ENCODE data around the gene UNC79. TPM values are rescaled to one million over a fixed set of nuclear protein-coding genes. Genes with fewer than 3 reads are reported as not detected.

The UNC79 gene
- total and polyA plus RNA-seq, 2 experiments from 2014 or later, result 0.15 to 0.20 TPM

DNA sequence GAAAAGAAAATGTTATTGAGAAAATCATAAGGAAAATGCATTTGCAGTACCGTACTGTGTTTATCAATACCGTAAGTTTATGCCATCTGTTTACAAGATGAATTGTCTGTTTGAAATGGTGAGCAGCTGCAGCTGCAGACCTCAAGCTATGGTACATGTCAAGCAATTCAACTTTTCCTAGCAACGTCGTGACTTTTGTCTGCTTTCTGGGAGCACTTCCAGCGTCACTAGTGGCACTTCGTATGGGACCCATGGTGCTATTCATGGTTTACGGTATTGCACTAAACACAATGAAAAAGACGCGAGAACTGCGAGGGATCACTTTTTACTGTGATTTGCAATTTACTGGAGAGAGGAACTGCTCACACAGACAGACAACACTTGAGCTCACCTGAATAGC lies 160.8 kb downstream of the UNC79 start:
- TF ChIP-seq EZH2phosphoT487 (IDR thresholded peaks at IDR 0.05; ENCODE audit: low read depth, severe bottlenecking, unreplicated experiment) (no peak), EZH2 (IDR thresholded peaks at IDR 0.05; ENCODE audit: borderline replicate concordance) (no peak)
- TF ChIP-seq, protein P1, sequence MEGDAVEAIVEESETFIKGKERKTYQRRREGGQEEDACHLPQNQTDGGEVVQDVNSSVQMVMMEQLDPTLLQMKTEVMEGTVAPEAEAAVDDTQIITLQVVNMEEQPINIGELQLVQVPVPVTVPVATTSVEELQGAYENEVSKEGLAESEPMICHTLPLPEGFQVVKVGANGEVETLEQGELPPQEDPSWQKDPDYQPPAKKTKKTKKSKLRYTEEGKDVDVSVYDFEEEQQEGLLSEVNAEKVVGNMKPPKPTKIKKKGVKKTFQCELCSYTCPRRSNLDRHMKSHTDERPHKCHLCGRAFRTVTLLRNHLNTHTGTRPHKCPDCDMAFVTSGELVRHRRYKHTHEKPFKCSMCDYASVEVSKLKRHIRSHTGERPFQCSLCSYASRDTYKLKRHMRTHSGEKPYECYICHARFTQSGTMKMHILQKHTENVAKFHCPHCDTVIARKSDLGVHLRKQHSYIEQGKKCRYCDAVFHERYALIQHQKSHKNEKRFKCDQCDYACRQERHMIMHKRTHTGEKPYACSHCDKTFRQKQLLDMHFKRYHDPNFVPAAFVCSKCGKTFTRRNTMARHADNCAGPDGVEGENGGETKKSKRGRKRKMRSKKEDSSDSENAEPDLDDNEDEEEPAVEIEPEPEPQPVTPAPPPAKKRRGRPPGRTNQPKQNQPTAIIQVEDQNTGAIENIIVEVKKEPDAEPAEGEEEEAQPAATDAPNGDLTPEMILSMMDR (IDR thresholded peaks at IDR 0.05; ENCODE audit: poor library complexity), result no peak
- no peak for DNase-seq (ENCODE audit: low spot score)
- no peak overlapping the region for H2AFZ ChIP-seq
- H3K79me2 ChIP-seq, result no peaks in the 10 kb centered on the region
- no peak overlapping the region for H3K4me2 ChIP-seq
- no peaks in the 10 kb centered on the region for H3K36me3 ChIP-seq (replicated peaks; ENCODE audit: insufficient read depth, low read depth)
- no peak overlapping the region for H3K4me3 ChIP-seq
- H3K27ac ChIP-seq, result no peak overlapping the region
- H3K27me3 ChIP-seq, result no peaks in the 10 kb centered on the region
- no peaks in the 10 kb centered on the region for H3K9me2 ChIP-seq (replicated peaks; ENCODE audit: insufficient read depth)
- no peaks in the 10 kb centered on the region for H3K4me1 ChIP-seq (ENCODE audit: insufficient read depth)
- 86% methylated on average over 10 of the region's 10 CpGs for WGBS (ENCODE audit: low lambda C conversion rate, missing lambda C conversion rate)
- H4K20me1 ChIP-seq (ENCODE audit: insufficient read depth, poor library complexity, severe bottlenecking), result no peaks in the 10 kb centered on the region
- H3K9me3 ChIP-seq (ENCODE audit: low read depth), result no peaks in the 10 kb centered on the region

DNA sequence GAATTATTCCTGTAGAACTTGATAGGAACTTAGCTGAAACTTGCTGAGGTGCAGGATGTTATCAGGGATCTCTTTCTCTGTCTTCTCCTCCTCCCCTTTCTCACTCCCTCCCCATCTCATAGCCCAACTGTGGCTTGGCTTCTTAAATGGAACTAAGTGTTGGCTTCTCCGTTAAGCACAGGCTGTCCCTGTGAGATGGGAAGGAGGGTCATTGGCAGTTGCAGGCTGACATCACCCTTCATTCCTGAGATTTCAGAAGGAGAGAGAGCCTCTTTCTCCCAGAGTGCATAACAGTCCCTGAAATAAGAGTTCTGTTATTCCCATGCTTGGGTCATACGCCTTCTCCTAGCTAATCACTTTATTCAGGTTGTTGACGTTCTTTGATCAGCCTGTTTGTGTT lies 162.0 kb downstream of the UNC79 start:
- TF ChIP-seq EZH2 (IDR thresholded peaks at IDR 0.05; ENCODE audit: borderline replicate concordance), result no peak
- TF ChIP-seq EZH2phosphoT487 (IDR thresholded peaks at IDR 0.05; ENCODE audit: low read depth, severe bottlenecking, unreplicated experiment), result no peak
- TF ChIP-seq, protein P1 (IDR thresholded peaks at IDR 0.05; ENCODE audit: poor library complexity), result no peak
- Histone ChIP-seq H4K20me1 (ENCODE audit: insufficient read depth, poor library complexity, severe bottlenecking) (no peaks in the 10 kb centered on the region), H3K79me2 (no peaks in the 10 kb centered on the region), H3K9me2 (replicated peaks; ENCODE audit: insufficient read depth) (no peaks in the 10 kb centered on the region), H3K27me3 (no peaks in the 10 kb centered on the region), H3K4me3 (no peak overlapping the region), H3K36me3 (replicated peaks; ENCODE audit: insufficient read depth, low read depth) (no peaks in the 10 kb centered on the region), H3K9me3 (ENCODE audit: low read depth) (no peaks in the 10 kb centered on the region), H3K4me1 (ENCODE audit: insufficient read depth) (no peaks in the 10 kb centered on the region), H3K4me2 (no peak overlapping the region), H2AFZ (no peak overlapping the region), H3K27ac (no peak overlapping the region)
- 58% methylated on average over 3 of the region's 3 CpGs for WGBS (ENCODE audit: low lambda C conversion rate, missing lambda C conversion rate)
- no peak for DNase-seq (ENCODE audit: low spot score)

DNA sequence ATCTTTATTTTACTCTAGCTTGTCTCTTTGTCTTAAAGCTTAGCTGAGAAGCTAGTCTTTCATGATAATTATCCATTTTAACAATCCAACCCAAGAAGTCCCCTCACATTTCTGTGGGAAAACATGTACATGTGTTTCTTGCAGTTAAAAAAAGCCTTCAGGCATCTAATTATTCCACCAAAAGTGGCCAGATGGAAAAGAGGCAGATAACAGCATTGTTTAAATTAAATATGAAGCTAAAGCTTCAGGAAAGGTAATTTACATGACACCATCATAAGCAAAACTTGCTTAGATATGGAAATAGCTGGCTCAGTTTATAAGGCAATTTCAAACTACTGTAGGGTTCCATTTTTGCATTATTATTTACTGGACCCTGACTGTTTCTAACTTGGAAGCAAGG lies 175.4 kb downstream of the UNC79 start:
- H3K36me3 ChIP-seq (replicated peaks; ENCODE audit: insufficient read depth, low read depth), result no peaks in the 10 kb centered on the region
- peaks cover 9% of the 10 kb centered on the region for H3K27me3 ChIP-seq
- H3K27ac ChIP-seq, result no peak overlapping the region
- no peak overlapping the region for H3K4me3 ChIP-seq
- no peaks in the 10 kb centered on the region for H3K9me2 ChIP-seq (replicated peaks; ENCODE audit: insufficient read depth)
- no peak overlapping the region for H2AFZ ChIP-seq
- H3K4me2 ChIP-seq, result no peak overlapping the region
- H3K79me2 ChIP-seq, result no peaks in the 10 kb centered on the region
- no peaks in the 10 kb centered on the region for H3K9me3 ChIP-seq (ENCODE audit: low read depth)
- TF ChIP-seq EZH2phosphoT487 (IDR thresholded peaks at IDR 0.05; ENCODE audit: low read depth, severe bottlenecking, unreplicated experiment) (no peak), EZH2 (IDR thresholded peaks at IDR 0.05; ENCODE audit: borderline replicate concordance) (no peak)
- TF ChIP-seq, protein P1 (IDR thresholded peaks at IDR 0.05; ENCODE audit: poor library complexity), result no peak
- DNase-seq (ENCODE audit: low spot score), result no peak
- H4K20me1 ChIP-seq (ENCODE audit: insufficient read depth, poor library complexity, severe bottlenecking), result no peaks in the 10 kb centered on the region
- H3K4me1 ChIP-seq (ENCODE audit: insufficient read depth), result no peaks in the 10 kb centered on the region
